Esophagus squamous epithelium (tissue), 4 donors: ENCODE results near the gene FOXI1.

Experiments used
- CTCF ChIP-seq, 6 experiments: fragments of 450-650 bp in 4 of 6; fragments of 200-600 bp in 2 of 6; sonication (generic) in 2 of 6; IDR thresholded peaks; one replicate each; pipeline ENCODE4 v1.5.1; 2016 to 2019; ENCODE audit warnings: antibody characterized with exemption in 6 of 6, mild to moderate bottlenecking in 4 of 6, moderate library complexity in 4 of 6
- POLR2A ChIP-seq, 4 donors: fragments of 450-650 bp; IDR thresholded peaks; one replicate each; pipeline ENCODE4 v1.6.1; 2017; ENCODE audit warnings: antibody characterized with exemption in 4 of 4, mild to moderate bottlenecking in 4 of 4, moderate library complexity in 3 of 4

DNA sequence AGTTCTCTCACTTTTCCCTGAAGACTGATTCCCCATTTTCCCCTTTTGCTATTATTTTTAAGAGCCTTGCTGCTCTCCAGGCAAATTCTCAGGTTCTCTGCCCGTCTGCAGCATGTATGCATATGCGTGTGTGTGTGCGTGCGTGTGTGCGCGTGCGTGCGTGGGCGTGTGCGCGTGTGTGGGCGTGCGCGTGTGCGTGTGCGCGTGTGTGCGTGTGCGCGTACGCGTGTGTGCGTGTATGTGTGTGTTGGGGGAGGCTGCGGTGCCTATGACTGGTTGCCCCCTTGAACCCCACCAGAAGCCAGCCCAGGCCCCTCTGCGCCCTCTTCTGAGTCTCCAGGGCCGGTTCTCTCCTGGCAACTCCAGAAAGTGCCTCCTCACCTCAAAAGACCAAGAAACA lies 987 bp upstream of the FOXI1 start:
- TF ChIP-seq CTCF (IDR thresholded peaks at IDR 0.05) (no peak), POLR2A (IDR thresholded peaks at IDR 0.05) (no peak)
